UCSD-AML1 (cell line): ENCODE results near the gene TTC6.
"Not testable (repeated sequence)": the region's sequence is repeated elsewhere in the genome, so short reads cannot be mapped to it uniquely, and the experiment has no call there.

Experiments
- DNase-seq: peaks from one replicate; lab custom pipeline; 2025; ENCODE audit not compliant: unreplicated experiment; lab: John Stamatoyannopoulos, UW

Gene TTC6

GRCh38 chr14:37594971-37595808, at the start of gene TTC6, which contains the start of gene FOXA1:
TTC6 (plus strand) TSS chr14:37595629; CDS start chr14:37622065, 26,436 bp downstream.
FOXA1 (minus strand) TSS chr14:37595249; CDS start chr14:37594972, 277 bp downstream.
- no peak for DNase-seq

GRCh38 chr14:37546621-37547447, 48.6 kb upstream of the TTC6 start:
- no peak for DNase-seq

GRCh38 chr14:37550511-37550910, 44.9 kb upstream of the TTC6 start:
- no peak for DNase-seq

- DNase-seq: no peak
These were observed 44.3 kb upstream of the TTC6 start for GRCh38 chr14:37551119-37551518.

GRCh38 chr14:37553935-37554550, 41.4 kb upstream of the TTC6 start:
- no peak for DNase-seq

GRCh38 chr14:37555596-37555995, 39.8 kb upstream of the TTC6 start:
- not testable (repeated sequence) for DNase-seq

GRCh38 chr14:37558740-37559139, 36.7 kb upstream of the TTC6 start:
- DNase-seq: no peak

- no peak for DNase-seq
These were observed 36.0 kb upstream of the TTC6 start for GRCh38 chr14:37559386-37559785.

- DNase-seq: no peak
These were observed 32.2 kb upstream of the TTC6 start for GRCh38 chr14:37563189-37563588.

GRCh38 chr14:37565550-37565949, 29.9 kb upstream of the TTC6 start:
- DNase-seq: no peak

- no peak for DNase-seq
These were observed 28.5 kb upstream of the TTC6 start for GRCh38 chr14:37566811-37567371.

GRCh38 chr14:37569729-37570128, 25.7 kb upstream of the TTC6 start:
- no peak for DNase-seq

- no peak for DNase-seq
These were observed 24.0 kb upstream of the TTC6 start for GRCh38 chr14:37571391-37571790.

- DNase-seq: no peak
These were observed 22.1 kb upstream of the TTC6 start for GRCh38 chr14:37573356-37573755.

GRCh38 chr14:37579274-37579673, 16.2 kb upstream of the TTC6 start:
- DNase-seq: no peak

GRCh38 chr14:37580146-37580545, 15.3 kb upstream of the TTC6 start:
- DNase-seq: no peak

GRCh38 chr14:37583358-37584210, 11.8 kb upstream of the TTC6 start:
- DNase-seq: no peak

- no peak for DNase-seq
These were observed 11.0 kb upstream of the TTC6 start for GRCh38 chr14:37584211-37585100.

- no peak for DNase-seq
These were observed 10.3 kb upstream of the TTC6 start for GRCh38 chr14:37585101-37585511.
